Measurements from ENCODE around the gene DOC2B.

DOC2B gene

GRCh38 chr17:214881-215331, 33.5 kb upstream of the DOC2B start:
- DNase-seq (ENCODE audit: low spot score) (peak; percentile 28), ATAC-seq (ENCODE audit: low read depth) (no peak)
- Histone ChIP-seq H3K4me3 (ENCODE audit: severe bottlenecking) (no peak overlapping the region), H3K27me3 (ENCODE audit: insufficient read depth, poor library complexity, severe bottlenecking) (no peaks in the 10 kb centered on the region), H3K9me3 (ENCODE audit: severe bottlenecking) (no peaks in the 10 kb centered on the region), H3K27ac (ENCODE audit: poor library complexity, severe bottlenecking) (no peak overlapping the region), H3K36me3 (ENCODE audit: low read depth) (no peaks in the 10 kb centered on the region), H3K4me1 (ENCODE audit: insufficient read depth, poor library complexity, severe bottlenecking) (no peaks in the 10 kb centered on the region)
- TF ChIP-seq, protein P1, sequence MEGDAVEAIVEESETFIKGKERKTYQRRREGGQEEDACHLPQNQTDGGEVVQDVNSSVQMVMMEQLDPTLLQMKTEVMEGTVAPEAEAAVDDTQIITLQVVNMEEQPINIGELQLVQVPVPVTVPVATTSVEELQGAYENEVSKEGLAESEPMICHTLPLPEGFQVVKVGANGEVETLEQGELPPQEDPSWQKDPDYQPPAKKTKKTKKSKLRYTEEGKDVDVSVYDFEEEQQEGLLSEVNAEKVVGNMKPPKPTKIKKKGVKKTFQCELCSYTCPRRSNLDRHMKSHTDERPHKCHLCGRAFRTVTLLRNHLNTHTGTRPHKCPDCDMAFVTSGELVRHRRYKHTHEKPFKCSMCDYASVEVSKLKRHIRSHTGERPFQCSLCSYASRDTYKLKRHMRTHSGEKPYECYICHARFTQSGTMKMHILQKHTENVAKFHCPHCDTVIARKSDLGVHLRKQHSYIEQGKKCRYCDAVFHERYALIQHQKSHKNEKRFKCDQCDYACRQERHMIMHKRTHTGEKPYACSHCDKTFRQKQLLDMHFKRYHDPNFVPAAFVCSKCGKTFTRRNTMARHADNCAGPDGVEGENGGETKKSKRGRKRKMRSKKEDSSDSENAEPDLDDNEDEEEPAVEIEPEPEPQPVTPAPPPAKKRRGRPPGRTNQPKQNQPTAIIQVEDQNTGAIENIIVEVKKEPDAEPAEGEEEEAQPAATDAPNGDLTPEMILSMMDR (IDR thresholded peaks at IDR 0.05; ENCODE audit: poor library complexity, severe bottlenecking) = no peak

GRCh38 chr17:213286-214105, 32.0 kb upstream of the DOC2B start:
- TF ChIP-seq, protein P1 (IDR thresholded peaks at IDR 0.05; ENCODE audit: poor library complexity, severe bottlenecking) = no peak
- ATAC-seq (ENCODE audit: low read depth) (no peak), DNase-seq (ENCODE audit: low spot score) (peak; percentile 26)
- Histone ChIP-seq H3K27me3 (ENCODE audit: insufficient read depth, poor library complexity, severe bottlenecking) (no peaks in the 10 kb centered on the region), H3K9me3 (ENCODE audit: severe bottlenecking) (no peaks in the 10 kb centered on the region), H3K4me1 (ENCODE audit: insufficient read depth, poor library complexity, severe bottlenecking) (no peaks in the 10 kb centered on the region), H3K27ac (ENCODE audit: poor library complexity, severe bottlenecking) (no peak overlapping the region), H3K36me3 (ENCODE audit: low read depth) (no peaks in the 10 kb centered on the region), H3K4me3 (ENCODE audit: severe bottlenecking) (no peak overlapping the region)

- no peaks in the 10 kb centered on the region for H3K36me3 ChIP-seq (ENCODE audit: low read depth)
- H3K9me3 ChIP-seq (ENCODE audit: severe bottlenecking) = no peaks in the 10 kb centered on the region
- ATAC-seq (ENCODE audit: low read depth) (no peak), DNase-seq (ENCODE audit: low spot score) (no peak)
- H3K4me1 ChIP-seq (ENCODE audit: insufficient read depth, poor library complexity, severe bottlenecking) = no peaks in the 10 kb centered on the region
- H3K27ac ChIP-seq (ENCODE audit: poor library complexity, severe bottlenecking) = no peak overlapping the region
- no peaks in the 10 kb centered on the region for H3K27me3 ChIP-seq (ENCODE audit: insufficient read depth, poor library complexity, severe bottlenecking)
- no peak overlapping the region for H3K4me3 ChIP-seq (ENCODE audit: severe bottlenecking)
- TF ChIP-seq, protein P1 (IDR thresholded peaks at IDR 0.05; ENCODE audit: poor library complexity, severe bottlenecking) = no peak
These were observed 29.0 kb upstream of the DOC2B start for GRCh38 chr17:210402-210801.

GRCh38 chr17:208429-208828, 27.0 kb upstream of the DOC2B start:
- Histone ChIP-seq H3K36me3 (ENCODE audit: low read depth) (no peaks in the 10 kb centered on the region), H3K4me3 (ENCODE audit: severe bottlenecking) (no peak overlapping the region), H3K27ac (ENCODE audit: poor library complexity, severe bottlenecking) (no peak overlapping the region), H3K4me1 (ENCODE audit: insufficient read depth, poor library complexity, severe bottlenecking) (no peaks in the 10 kb centered on the region), H3K9me3 (ENCODE audit: severe bottlenecking) (no peaks in the 10 kb centered on the region), H3K27me3 (ENCODE audit: insufficient read depth, poor library complexity, severe bottlenecking) (no peaks in the 10 kb centered on the region)
- TF ChIP-seq, protein P1 (IDR thresholded peaks at IDR 0.05; ENCODE audit: poor library complexity, severe bottlenecking) = no peak
- ATAC-seq (ENCODE audit: low read depth) (no peak), DNase-seq (ENCODE audit: low spot score) (no peak)

GRCh38 chr17:207775-208174, 26.3 kb upstream of the DOC2B start:
- TF ChIP-seq, protein P1 (IDR thresholded peaks at IDR 0.05; ENCODE audit: poor library complexity, severe bottlenecking) = no peak
- Histone ChIP-seq H3K4me3 (ENCODE audit: severe bottlenecking) (no peak overlapping the region), H3K9me3 (ENCODE audit: severe bottlenecking) (no peaks in the 10 kb centered on the region), H3K4me1 (ENCODE audit: insufficient read depth, poor library complexity, severe bottlenecking) (no peaks in the 10 kb centered on the region), H3K27ac (ENCODE audit: poor library complexity, severe bottlenecking) (no peak overlapping the region), H3K27me3 (ENCODE audit: insufficient read depth, poor library complexity, severe bottlenecking) (no peaks in the 10 kb centered on the region), H3K36me3 (ENCODE audit: low read depth) (no peaks in the 10 kb centered on the region)
- DNase-seq (ENCODE audit: low spot score) (no peak), ATAC-seq (ENCODE audit: low read depth) (no peak)

Measured in RWPE2 (cell line).